PFSK-1 (cell line): ENCODE measurements around the gene RANGAP1.

Source experiments
- POLR2AphosphoS5 ChIP-seq: IDR thresholded peaks from 2 replicates; pipeline ENCODE4 v1.6.1; 2012; ENCODE audit warnings: low read depth, mild to moderate bottlenecking, control low read depth, low read length, moderate library complexity
- REST ChIP-seq, 2 experiments: IDR thresholded peaks; 2 replicates each; pipeline versions ENCODE4 v1.6.1 to v1.8.0; 2011 to 2012; ENCODE audit warnings: low read depth in 2 of 2, low read length in 2 of 2, control low read depth in 1 of 2, inconsistent platforms in 1 of 2, mild to moderate bottlenecking in 1 of 2, moderate library complexity in 1 of 2; ENCODE audit not compliant: insufficient read depth in 1 of 2
- SIN3A ChIP-seq: IDR thresholded peaks from 2 replicates; pipeline ENCODE4 v1.6.1; 2012; ENCODE audit warnings: mild to moderate bottlenecking, low read length, moderate library complexity, borderline replicate concordance; ENCODE audit not compliant: insufficient read depth
- TAF1 ChIP-seq: IDR thresholded peaks from 2 replicates; pipeline ENCODE4 v1.6.1; 2012; ENCODE audit warnings: low read length, control low read depth, borderline replicate concordance; ENCODE audit not compliant: insufficient read depth

- TF ChIP-seq POLR2AphosphoS5, result no peak
- TF ChIP-seq SIN3A, result no peak
- no peak for TF ChIP-seq REST (IDR thresholded peaks at IDR 0.05; ENCODE audit: insufficient read depth in 1 of 2, low read depth in 2 of 2, low read length in 2 of 2)
- TF ChIP-seq TAF1, result no peak
Observed at GRCh38 chr22:41280854-41281253, 5.1 kb downstream of the RANGAP1 start.
